ENCODE data around the gene SHC4. TPM values are rescaled to one million over a fixed set of nuclear protein-coding genes. Genes with fewer than 3 reads are reported as not detected.
A peak's percentile ranks its signal among the peaks of the same experiment; 100 is the strongest.

SHC4 gene
- total and polyA plus RNA-seq, 9 of the 15 experiments (the other 6 are each of a cell fraction or from before 2014, with no cell fraction given), result 0.43 to 1.2 (median 0.67) TPM

GRCh38 chr15:48946074-48946839 lies 17.5 kb downstream of the SHC4 start:
- FAIRE-seq, result peak; percentile 85
- POLR2A ChIA-PET, result interaction anchor here (0.6 to 1.2 kb wide), 6 partner anchors 8 to 1614 kb away, joined by 3 to 4 read pairs (median 3); no protein-coding TSS in a partner anchor
- intact Hi-C loops (cut with micrococcal nuclease) (no loop called here), in situ Hi-C loops (cut with MboI) (no loop called here)
- no TSS peak for BruUV-seq (replicated peaks)
- H3K9ac ChIP-seq (ENCODE audit: insufficient read depth in 1 of 2, low read depth in 2 of 2, low read length in 2 of 2), result no peak overlapping the region
- H3K9me3 ChIP-seq (replicated peaks; ENCODE audit: control insufficient read depth, insufficient read depth, low read depth, low read length), result no peaks in the 10 kb centered on the region
- H3K79me2 ChIP-seq (ENCODE audit: control insufficient read depth, insufficient read depth, low read length), result no peaks in the 10 kb centered on the region
- CTCF ChIA-PET (ENCODE audit: low intra/inter-chr PET ratio), result no interaction called here
- no peak overlapping the region for H3K27ac ChIP-seq (ENCODE audit: extremely low read depth, low read depth, low read length)
- no peak overlapping the region for H2AFZ ChIP-seq (ENCODE audit: low read depth, low read length)
- peak; percentile 14 to 58 (median 27) for DNase-seq (ENCODE audit: extremely low read depth in 1 of 4, low spot score in 3 of 4)
- no peak overlapping the region for H3K4me3 ChIP-seq
- H3K4me2 ChIP-seq (ENCODE audit: insufficient read depth, low read length), result no peak overlapping the region
- no peaks in the 10 kb centered on the region for H4K20me1 ChIP-seq (replicated peaks; ENCODE audit: control insufficient read depth, insufficient read depth, low read length)
- 0% methylated on average over 4 of the region's 5 CpGs for WGBS (ENCODE audit: insufficient coverage, low coverage, missing lambda C conversion rate)
- no peaks in the 10 kb centered on the region for H3K36me3 ChIP-seq (ENCODE audit: control insufficient read depth, insufficient read depth, low read length)
- H3K4me1 ChIP-seq (replicated peaks in 1 of 2; ENCODE audit: control insufficient read depth in 2 of 2, insufficient read depth in 2 of 2, low read length in 2 of 2), result no peaks in the 10 kb centered on the region
- peaks cover 0 to 4% of the 10 kb centered on the region in 2 experiments; a peak in 1 of 5 replicates for H3K27me3 ChIP-seq (ENCODE audit: control insufficient read depth in 2 of 2, insufficient read depth in 2 of 2, low read length in 2 of 2)
- ATAC-seq, result peak; percentile 82
- no peaks in the 10 kb centered on the region for H3K9me1 ChIP-seq (ENCODE audit: control insufficient read depth, insufficient read depth, low read length)
- 0 out of 4 replicates have a peak, but pooled peaks of 1 of the 2 experiments have one; percentile 28 for TF ChIP-seq TRIM24 (IDR thresholded peaks at IDR 0.05)
- no peak for TF ChIP-seq MCM2 (IDR thresholded peaks at IDR 0.05; ENCODE audit: low read depth)
- TF ChIP-seq ZNF655 (CRISPR knock-in tag; IDR thresholded peaks at IDR 0.05), result no peak
- peak in 1 of 2 experiments; percentile 44; a peak in 1 of 4 replicates for TF ChIP-seq FOXA3 (CRISPR knock-in tag; conservative IDR thresholded peaks at IDR 0.05 in 1 of 2, IDR thresholded peaks at IDR 0.05 in 1 of 2)
- TF ChIP-seq CTCFL (IDR thresholded peaks at IDR 0.05; ENCODE audit: borderline replicate concordance, insufficient read depth, low read depth, low read length, poor library complexity, severe bottlenecking), result no peak
- no peak for TF ChIP-seq ZNF395 (CRISPR knock-in tag; IDR thresholded peaks at IDR 0.05)
- peak; percentile 70; the same call in 1 of the 2 replicates for TF ChIP-seq SMARCA4 (IDR thresholded peaks at IDR 0.05)
- TF ChIP-seq RBM25 (IDR thresholded peaks at IDR 0.05; ENCODE audit: low read depth, low read length, severe bottlenecking), result no peak
- TF ChIP-seq NUFIP1 (IDR thresholded peaks at IDR 0.05; ENCODE audit: partially characterized antibody), result no peak
- 0 out of 2 replicates have a peak, but pooled peaks have one; percentile 18 for TF ChIP-seq NCOR1 (IDR thresholded peaks at IDR 0.05)
- TF ChIP-seq NR2C1 (IDR thresholded peaks at IDR 0.05), result no peak
- no peak for TF ChIP-seq NR2C1 (tag; IDR thresholded peaks at IDR 0.05)
- TF ChIP-seq ELF1 (tag; IDR thresholded peaks at IDR 0.05), result no peak
- peak; percentile 61 for TF ChIP-seq CBFA2T2 (conservative IDR thresholded peaks at IDR 0.05)
- TF ChIP-seq ZNF57 (CRISPR knock-in tag; IDR thresholded peaks at IDR 0.05), result no peak
- TF ChIP-seq MIER1 (IDR thresholded peaks at IDR 0.05; ENCODE audit: low read depth), result no peak
- TF ChIP-seq PHF21A (IDR thresholded peaks at IDR 0.05; ENCODE audit: borderline replicate concordance, low read depth), result no peak

Data from K562 (cell line).